Gastrocnemius medialis (tissue), 4 donors: ENCODE data around the gene TMEM150C. TPM values are rescaled to one million over a fixed set of nuclear protein-coding genes. Genes with fewer than 3 reads are reported as not detected.

Experiments used
- ATAC-seq, 2 donors: fragments of 150-250 bp; one replicate each; pipeline ENCODE4 v1.9.1; 2016
- DNase-seq, 2 donors: peaks; one replicate each; pipeline ENCODE4 v3.0.0-alpha.2; 2019
- H3K27ac ChIP-seq, 4 donors: fragments of 200-600 bp; sonication (generic); 1 replicate in 1 of 4; 2 replicates in 3 of 4; pipeline ENCODE4 v1.5.1; 2016 to 2018; ENCODE audit warnings: mild to moderate bottlenecking in 2 of 4, moderate library complexity in 1 of 4
- H3K27me3 ChIP-seq, 3 donors: fragments of 200-600 bp; sonication (generic) in 2 of 3; 1 replicate in 1 of 3; 2 replicates in 2 of 3; pipeline versions ENCODE4 v1.5.1 to v1.6.0; 2016 to 2019; ENCODE audit warnings: mild to moderate bottlenecking in 1 of 3, moderate library complexity in 1 of 3
- H3K36me3 ChIP-seq, 2 donors: fragments of 200-600 bp; sonication (generic) in 1 of 2; one replicate each; pipeline ENCODE4 v1.5.1; 2017 to 2018
- H3K4me1 ChIP-seq, 2 donors: fragments of 200-600 bp; sonication (generic) in 1 of 2; one replicate each; pipeline ENCODE4 v1.5.1; 2016 to 2017; ENCODE audit warnings: mild to moderate bottlenecking in 2 of 2
- H3K4me3 ChIP-seq, 4 donors: fragments of 200-600 bp; sonication (generic) in 3 of 4; 1 replicate in 1 of 4; 2 replicates in 3 of 4; pipeline ENCODE4 v1.5.1; 2016 to 2019; ENCODE audit warnings: mild to moderate bottlenecking in 2 of 4
- H3K9me3 ChIP-seq, 3 donors: fragments of 200-600 bp; sonication (generic) in 2 of 3; 1 replicate in 1 of 3; 2 replicates in 2 of 3; pipeline ENCODE4 v1.5.1; 2016 to 2019
- POLR2A ChIP-seq, 2 donors: fragments of 450-650 bp; IDR thresholded peaks; one replicate each; pipeline ENCODE4 v1.6.1; 2017; ENCODE audit warnings: antibody characterized with exemption in 2 of 2, mild to moderate bottlenecking in 2 of 2, moderate library complexity in 2 of 2
- in situ Hi-C, 4 donors: fragments of 200-750 bp; cut with MboI; loops; one replicate each; pipeline versions ENCODE4 v1.15.0 to v1.8.0; 2017; ENCODE audit warnings: low sequenced_read_pairs in 4 of 4
- intact Hi-C: fragments of 100-400 bp; cut with DNase I; formaldehyde crosslinking; loops from one replicate; pipeline ENCODE4 v1.15.1; 2023; ENCODE audit warnings: low total_unique reads
- total RNA-seq, 4 donors: library from RNA; depleted of rRNA; stranded (reverse); fragments of >200 nt; gene quantifications; one replicate each; pipeline versions ENCODE4 v1.1.0 to v1.2.3, GENCODE V29; 2016
- TF ChIP-seq, protein P1 (sequence below), 5 experiments: fragments of 450-650 bp in 3 of 5; fragments of 200-600 bp in 2 of 5; sonication (generic) in 2 of 5; IDR thresholded peaks in 4 of 5; conservative IDR thresholded peaks in 1 of 5; 1 replicate in 4 of 5; 2 replicates in 1 of 5; pipeline ENCODE4 v1.5.1; 2016 to 2019; ENCODE audit warnings: antibody characterized with exemption in 5 of 5, mild to moderate bottlenecking in 3 of 5, moderate library complexity in 3 of 5

TMEM150C gene
- total RNA-seq, 4 donors from 2014 or later: 5.5 to 13.5 (median 7.8) TPM

DNA sequence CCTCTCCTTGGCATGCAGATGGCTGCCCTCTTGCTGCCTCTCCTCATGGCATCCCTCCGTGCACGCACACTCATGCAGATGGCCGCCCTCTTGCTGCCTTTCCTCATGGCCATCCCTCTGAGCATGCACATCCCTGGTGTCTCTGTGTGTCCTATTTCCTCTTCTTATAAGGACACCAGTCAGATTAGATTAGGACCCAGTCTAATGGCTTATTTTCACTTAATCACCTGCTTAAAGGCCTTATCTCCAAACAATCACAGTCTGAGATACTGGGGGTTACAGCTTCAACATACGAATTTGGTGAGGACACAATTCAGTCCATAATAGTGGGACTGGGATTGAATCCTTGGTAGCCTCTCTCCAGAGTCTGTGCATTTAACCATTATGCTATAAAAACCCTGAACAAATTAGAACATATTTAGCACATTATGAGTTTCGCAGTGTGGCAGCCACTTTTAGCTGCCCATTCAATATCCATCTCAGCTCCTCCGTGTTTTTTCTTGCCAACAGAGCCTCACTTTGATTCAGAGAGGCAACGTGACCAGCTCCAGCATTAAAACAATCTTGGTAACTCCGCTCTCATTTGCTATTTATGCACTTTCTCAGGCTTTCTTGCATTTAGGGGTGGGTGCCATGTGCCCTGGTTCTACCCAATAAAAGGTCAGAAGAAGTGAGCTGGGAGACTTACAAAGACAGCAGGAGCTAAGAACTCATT lies 26.2 kb upstream of the TMEM150C start:
- no peaks in the 10 kb centered on the region for H3K9me3 ChIP-seq
- no peak overlapping the region for H3K4me3 ChIP-seq
- DNase-seq (no peak), ATAC-seq (no peak)
- intact Hi-C loops: no loop called here
- in situ Hi-C loops: no loop called here
- H3K27ac ChIP-seq: no peak overlapping the region
- no peaks in the 10 kb centered on the region for H3K27me3 ChIP-seq
- H3K4me1 ChIP-seq: no peaks in the 10 kb centered on the region
- TF ChIP-seq, protein P1, sequence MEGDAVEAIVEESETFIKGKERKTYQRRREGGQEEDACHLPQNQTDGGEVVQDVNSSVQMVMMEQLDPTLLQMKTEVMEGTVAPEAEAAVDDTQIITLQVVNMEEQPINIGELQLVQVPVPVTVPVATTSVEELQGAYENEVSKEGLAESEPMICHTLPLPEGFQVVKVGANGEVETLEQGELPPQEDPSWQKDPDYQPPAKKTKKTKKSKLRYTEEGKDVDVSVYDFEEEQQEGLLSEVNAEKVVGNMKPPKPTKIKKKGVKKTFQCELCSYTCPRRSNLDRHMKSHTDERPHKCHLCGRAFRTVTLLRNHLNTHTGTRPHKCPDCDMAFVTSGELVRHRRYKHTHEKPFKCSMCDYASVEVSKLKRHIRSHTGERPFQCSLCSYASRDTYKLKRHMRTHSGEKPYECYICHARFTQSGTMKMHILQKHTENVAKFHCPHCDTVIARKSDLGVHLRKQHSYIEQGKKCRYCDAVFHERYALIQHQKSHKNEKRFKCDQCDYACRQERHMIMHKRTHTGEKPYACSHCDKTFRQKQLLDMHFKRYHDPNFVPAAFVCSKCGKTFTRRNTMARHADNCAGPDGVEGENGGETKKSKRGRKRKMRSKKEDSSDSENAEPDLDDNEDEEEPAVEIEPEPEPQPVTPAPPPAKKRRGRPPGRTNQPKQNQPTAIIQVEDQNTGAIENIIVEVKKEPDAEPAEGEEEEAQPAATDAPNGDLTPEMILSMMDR (IDR thresholded peaks at IDR 0.05 in 4 of 5, conservative IDR thresholded peaks at IDR 0.05 in 1 of 5): no peak
- H3K36me3 ChIP-seq: no peaks in the 10 kb centered on the region

GRCh38 chr4:82585690-82586435 lies 24.1 kb upstream of the TMEM150C start:
- in situ Hi-C loops: no loop called here
- ATAC-seq: no peak

DNA sequence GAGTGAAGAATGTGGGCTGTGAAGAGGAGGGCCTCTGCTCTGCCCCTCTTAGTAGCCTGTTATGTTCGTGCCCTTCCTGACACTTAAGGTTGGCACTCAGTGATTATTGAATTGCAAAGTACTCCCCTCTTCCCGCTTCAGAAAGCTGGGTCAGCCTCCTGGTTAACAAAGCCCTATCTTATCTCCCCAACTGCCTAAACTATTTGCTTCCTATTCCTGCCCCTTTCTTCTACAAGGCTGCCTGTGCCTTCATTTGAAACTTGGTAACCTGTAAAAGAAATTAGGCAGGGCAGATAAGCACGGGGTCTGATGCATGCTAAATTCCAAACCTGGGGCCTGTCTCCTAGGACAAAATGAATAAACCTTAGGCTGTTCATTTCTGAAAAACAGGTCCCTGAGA lies 23.1 kb upstream of the TMEM150C start:
- Histone ChIP-seq H3K4me3 (no peak overlapping the region), H3K9me3 (no peaks in the 10 kb centered on the region), H3K27me3 (no peaks in the 10 kb centered on the region), H3K27ac (no peak overlapping the region), H3K4me1 (no peaks in the 10 kb centered on the region), H3K36me3 (no peaks in the 10 kb centered on the region)
- TF ChIP-seq, protein P1 (IDR thresholded peaks at IDR 0.05 in 4 of 5, conservative IDR thresholded peaks at IDR 0.05 in 1 of 5): no peak
- no peak for TF ChIP-seq POLR2A (IDR thresholded peaks at IDR 0.05)
- in situ Hi-C loops (no loop called here), intact Hi-C loops (no loop called here)
- ATAC-seq (no peak), DNase-seq (no peak)

More at GRCh38 chr4:82585690-82586435, 24.1 kb upstream of the TMEM150C start:
- no peaks in the 10 kb centered on the region for H3K4me1 ChIP-seq
- no peaks in the 10 kb centered on the region for H3K9me3 ChIP-seq
- TF ChIP-seq, protein P1 (IDR thresholded peaks at IDR 0.05 in 4 of 5, conservative IDR thresholded peaks at IDR 0.05 in 1 of 5): no peak
- no peak for TF ChIP-seq POLR2A (IDR thresholded peaks at IDR 0.05)
- no peak overlapping the region for H3K27ac ChIP-seq
- DNase-seq: no peak
- intact Hi-C loops: no loop called here
- H3K36me3 ChIP-seq: no peaks in the 10 kb centered on the region
- H3K27me3 ChIP-seq: no peaks in the 10 kb centered on the region
- no peak overlapping the region for H3K4me3 ChIP-seq

GRCh38 chr4:82583897-82584587 lies 22.3 kb upstream of the TMEM150C start:
- in situ Hi-C loops (no loop called here), intact Hi-C loops (no loop called here)
- ATAC-seq: no peak
- Histone ChIP-seq H3K27me3 (no peaks in the 10 kb centered on the region), H3K4me1 (no peaks in the 10 kb centered on the region), H3K36me3 (no peaks in the 10 kb centered on the region), H3K27ac (no peak overlapping the region), H3K9me3 (no peaks in the 10 kb centered on the region), H3K4me3 (no peak overlapping the region)
- TF ChIP-seq, protein P1 (IDR thresholded peaks at IDR 0.05 in 4 of 5, conservative IDR thresholded peaks at IDR 0.05 in 1 of 5): no peak
- TF ChIP-seq POLR2A (IDR thresholded peaks at IDR 0.05): no peak
- no peak for DNase-seq
